H1 (cell line): ENCODE data around the gene CYP27C1. TPM values are rescaled to one million over a fixed set of nuclear protein-coding genes. Genes with fewer than 3 reads are reported as not detected.

Source experiments
- RBBP5 ChIP-seq: IDR thresholded peaks from 2 replicates; pipeline ENCODE4 v1.7.1; 2012; ENCODE audit warnings: low read depth, mild to moderate bottlenecking, inconsistent platforms, low read length, moderate library complexity, borderline replicate concordance
- RNF2 ChIP-seq: fragments of 200-900, 300-1000 bp; sonication (generic); IDR thresholded peaks from 2 replicates; pipeline ENCODE4 v1.7.1; 2016; ENCODE audit warnings: borderline replicate concordance, low read depth, mild to moderate bottlenecking, antibody characterized with exemption, low read length; ENCODE audit not compliant: poor library complexity, severe bottlenecking; ENCODE audit errors: missing control alignments
- YY1 ChIP-seq: IDR thresholded peaks from 2 replicates; pipeline ENCODE4 v1.6.1; 2011; ENCODE audit warnings: low read depth, mild to moderate bottlenecking, low read length
- ZNF274 ChIP-seq: IDR thresholded peaks from 2 replicates; pipeline ENCODE4 v1.7.0; 2012; ENCODE audit warnings: low read length, borderline replicate concordance; ENCODE audit errors: extremely low read depth
- polyA plus RNA-seq, 7 experiments: library from polyadenylated mRNA; depleted of rRNA in 3 of 7; stranded (reverse) in 5 of 7; unstranded in 2 of 7; fragments of >200 nt in 5 of 7; fragments of 200-250 nt in 2 of 7; gene quantifications; 1 replicate in 5 of 7; 2 replicates in 1 of 7; 4 replicates in 1 of 7; pipeline versions ENCODE4 v1.2.1 to v1.2.3, GENCODE V29; 2011 to 2013; ENCODE audit warnings: missing spikeins in 2 of 7, mixed read lengths in 2 of 7
- total RNA-seq: library from RNA; stranded (reverse); fragmentation: NEBNext Ultra II Directional; extraction: Animal tissue kit (Norgen Biotek cat#: 25700); gene quantifications from 2 replicates; pipeline ENCODE4 v1.2.1, GENCODE V29; 2021

The CYP27C1 gene
- total and polyA plus RNA-seq, 2 of the 8 experiments (the other 6 are each of a cell fraction or from before 2014, with no cell fraction given): 1.3 to 3.2 TPM

DNA sequence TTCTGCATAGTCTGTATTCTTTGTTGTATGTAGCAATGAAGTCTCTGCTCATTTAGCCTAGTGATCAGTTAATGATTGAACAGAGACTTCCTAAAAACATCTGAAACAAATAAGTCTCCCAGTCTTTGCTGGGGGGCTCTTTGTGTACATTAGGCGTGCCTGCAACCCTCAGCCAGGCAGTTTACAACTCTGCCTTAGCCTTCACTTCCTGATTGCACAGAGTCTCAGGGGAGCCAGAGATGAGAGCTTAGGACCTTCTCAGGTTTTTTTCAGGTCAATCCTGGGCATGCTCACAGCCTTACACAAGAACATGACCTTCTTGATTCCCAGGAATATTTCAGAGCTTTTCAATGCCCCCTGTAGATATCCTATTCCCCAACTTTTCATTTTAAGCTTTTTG lies 69.1 kb downstream of the CYP27C1 start (continued):
- no peak for TF ChIP-seq ZNF274
- TF ChIP-seq RBBP5: no peak
- TF ChIP-seq YY1: no peak
- TF ChIP-seq RNF2: no peak
